Mononuclear cell (primary cell): ENCODE results near the gene CHCHD3. TPM values are rescaled to one million over a fixed set of nuclear protein-coding genes. Genes with fewer than 3 reads are reported as not detected.
"Not testable (repeated sequence)": the region's sequence is repeated elsewhere in the genome, so short reads cannot be mapped to it uniquely, and the experiment has no call there.

Experiments used
- H3K27me3 ChIP-seq: 2 replicates; pipeline ENCODE4 v1.6.0; 2011; ENCODE audit warnings: low read length, control low read depth; ENCODE audit not compliant: insufficient read depth
- H3K4me1 ChIP-seq: 2 replicates; pipeline ENCODE4 v1.5.1; 2011; ENCODE audit warnings: mild to moderate bottlenecking, low read length, control low read depth; ENCODE audit not compliant: insufficient read depth
- H3K4me3 ChIP-seq: 2 replicates; pipeline ENCODE4 v1.5.1; 2011; ENCODE audit warnings: mild to moderate bottlenecking, low read length, moderate library complexity
- H3K9me3 ChIP-seq: 2 replicates; pipeline ENCODE4 v1.5.1; 2011; ENCODE audit warnings: low read depth, mild to moderate bottlenecking, control low read depth, low read length
- total RNA-seq: library from RNA; depleted of rRNA; stranded (reverse); fragments of >200 nt; gene quantifications from one replicate; pipeline ENCODE4 v1.2.3, GENCODE V29; 2012

Gene CHCHD3
- total RNA-seq, 1 donor = 31.1 TPM

DNA sequence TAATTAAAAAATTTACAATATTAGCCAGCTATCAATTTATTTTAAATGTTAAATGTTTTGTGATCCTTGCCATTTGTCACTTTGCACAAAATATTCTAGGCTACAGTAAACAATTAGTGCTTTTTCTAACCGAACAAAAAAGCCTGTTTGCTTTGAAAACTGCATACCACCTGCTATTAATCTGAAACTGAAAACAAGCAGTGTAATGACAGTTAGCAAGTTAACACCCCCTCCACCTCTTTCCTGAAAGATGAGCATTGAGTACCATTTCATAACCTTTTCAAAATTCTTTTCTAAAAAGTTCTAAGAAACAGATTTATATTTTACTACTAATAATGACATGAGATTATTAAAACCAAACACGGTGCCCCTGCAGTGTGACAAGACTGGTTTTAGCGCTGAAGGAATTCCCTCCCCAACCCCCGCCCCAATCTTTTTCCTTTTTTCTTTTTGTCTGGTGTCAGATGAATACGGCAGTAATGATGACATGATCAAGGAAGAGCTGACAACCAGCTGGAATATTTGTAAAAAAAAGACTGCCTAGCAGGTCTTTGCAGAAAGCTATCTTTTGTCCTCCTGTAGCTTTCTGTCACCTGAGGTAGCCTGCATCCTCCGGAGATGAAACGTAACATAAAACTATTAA, 175.6 kb downstream of the CHCHD3 start:
- Histone ChIP-seq H3K9me3 (no peaks in the 10 kb centered on the region), H3K4me3 (no peak overlapping the region), H3K27me3 (no peaks in the 10 kb centered on the region), H3K4me1 (no peaks in the 10 kb centered on the region)

DNA sequence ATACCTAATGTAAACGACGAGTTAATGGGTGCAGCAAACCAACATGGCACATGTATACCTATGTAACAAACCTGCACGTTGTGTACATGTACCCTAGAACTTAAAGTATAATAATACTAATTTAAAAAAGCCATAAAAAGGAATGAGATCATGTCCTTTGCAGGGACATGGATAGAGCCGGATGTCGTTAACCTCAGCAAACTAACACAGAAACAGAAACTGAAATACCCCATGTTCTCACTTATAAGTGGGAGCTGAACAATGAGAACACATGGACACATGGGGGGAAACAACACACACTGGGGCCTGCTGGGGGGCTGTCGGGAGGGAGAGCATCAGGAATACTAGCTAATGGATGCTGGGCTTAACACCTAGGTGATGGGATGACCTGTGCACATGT, 176.8 kb downstream of the CHCHD3 start:
- not testable (repeated sequence) for H3K27me3 ChIP-seq, H3K4me3 ChIP-seq, H3K4me1 ChIP-seq, H3K9me3 ChIP-seq

DNA sequence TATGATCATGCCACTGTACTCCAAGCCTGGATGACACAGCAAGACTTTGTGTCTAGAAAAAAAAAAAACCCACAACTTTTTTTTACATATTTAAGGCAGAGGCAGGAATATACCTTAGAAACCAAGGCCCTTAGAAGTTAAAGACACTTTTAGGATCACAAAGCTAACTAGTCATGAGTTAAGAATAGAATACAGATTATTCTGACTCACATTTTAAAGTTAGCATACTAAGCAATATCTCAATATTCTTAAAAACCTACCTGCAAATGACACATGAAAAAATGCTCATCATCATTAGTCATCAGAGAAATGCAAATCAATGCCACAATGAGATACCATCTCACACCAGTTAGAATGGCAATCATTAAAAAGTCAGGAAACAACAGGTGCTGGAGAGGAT, 177.7 kb downstream of the CHCHD3 start:
- no peaks in the 10 kb centered on the region for H3K27me3 ChIP-seq
- H3K4me1 ChIP-seq = no peaks in the 10 kb centered on the region
- no peak overlapping the region for H3K4me3 ChIP-seq
- no peaks in the 10 kb centered on the region for H3K9me3 ChIP-seq

DNA sequence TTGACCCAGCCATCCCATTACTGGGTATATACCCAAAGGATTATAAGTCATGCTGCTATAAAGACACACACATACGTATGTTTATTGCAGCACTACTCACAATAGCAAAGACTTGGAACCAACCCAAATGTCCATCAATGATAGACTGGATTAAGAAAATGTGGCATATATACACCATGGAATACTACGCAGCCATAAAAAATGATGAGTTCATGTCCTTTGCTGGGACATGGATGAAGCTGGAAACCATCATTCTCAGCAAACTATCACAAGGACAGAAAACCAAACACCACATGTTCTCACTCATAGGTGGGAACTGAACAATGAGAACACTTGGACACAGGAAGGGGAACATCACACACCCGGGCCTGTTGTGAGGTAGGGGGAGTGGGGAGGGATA, 179.6 kb downstream of the CHCHD3 start:
- H3K4me1 ChIP-seq, H3K9me3 ChIP-seq, H3K4me3 ChIP-seq, H3K27me3 ChIP-seq: not testable (repeated sequence)

DNA sequence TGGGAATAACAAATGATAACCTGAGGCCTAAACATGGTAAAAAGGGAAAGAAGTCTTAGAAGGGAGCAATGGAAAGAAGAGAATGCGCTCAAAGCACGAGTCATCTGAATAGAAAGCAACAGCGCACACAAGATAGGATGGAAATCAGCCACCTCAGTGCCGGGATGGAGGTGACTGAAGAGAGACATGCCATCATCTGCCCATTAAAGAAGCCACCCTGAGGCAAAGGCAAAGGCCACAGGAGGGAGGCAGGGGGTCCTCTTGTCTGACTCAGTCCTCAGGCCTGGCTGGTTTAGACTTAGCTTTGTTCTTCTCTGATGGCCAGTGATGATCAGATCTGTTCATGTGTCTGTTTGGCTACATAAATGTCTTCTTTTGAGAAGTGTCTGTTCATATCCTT, 180.6 kb downstream of the CHCHD3 start:
- Histone ChIP-seq H3K27me3 (no peaks in the 10 kb centered on the region), H3K4me1 (no peaks in the 10 kb centered on the region), H3K4me3 (no peak overlapping the region), H3K9me3 (no peaks in the 10 kb centered on the region)

DNA sequence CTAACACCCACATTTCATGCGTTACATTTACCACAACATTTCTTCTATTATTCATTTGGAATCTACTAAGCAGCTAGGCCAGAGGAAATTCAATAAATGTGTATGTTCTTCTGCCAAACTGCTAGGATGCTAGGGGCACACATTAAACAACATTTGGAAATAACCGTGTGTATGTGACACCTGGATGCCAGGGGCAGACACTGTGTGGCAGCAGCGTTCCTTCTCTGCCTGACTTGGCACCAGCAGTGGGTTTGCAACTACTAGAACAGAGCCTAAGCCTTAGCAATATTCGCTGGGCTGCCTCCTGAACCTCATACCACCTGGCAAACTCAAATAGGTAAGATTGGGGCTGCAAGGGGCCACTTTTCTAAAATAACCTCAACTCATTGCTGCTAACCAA, 182.1 kb downstream of the CHCHD3 start:
- Histone ChIP-seq H3K27me3 (no peaks in the 10 kb centered on the region), H3K4me3 (no peak overlapping the region), H3K9me3 (no peaks in the 10 kb centered on the region), H3K4me1 (no peaks in the 10 kb centered on the region)

DNA sequence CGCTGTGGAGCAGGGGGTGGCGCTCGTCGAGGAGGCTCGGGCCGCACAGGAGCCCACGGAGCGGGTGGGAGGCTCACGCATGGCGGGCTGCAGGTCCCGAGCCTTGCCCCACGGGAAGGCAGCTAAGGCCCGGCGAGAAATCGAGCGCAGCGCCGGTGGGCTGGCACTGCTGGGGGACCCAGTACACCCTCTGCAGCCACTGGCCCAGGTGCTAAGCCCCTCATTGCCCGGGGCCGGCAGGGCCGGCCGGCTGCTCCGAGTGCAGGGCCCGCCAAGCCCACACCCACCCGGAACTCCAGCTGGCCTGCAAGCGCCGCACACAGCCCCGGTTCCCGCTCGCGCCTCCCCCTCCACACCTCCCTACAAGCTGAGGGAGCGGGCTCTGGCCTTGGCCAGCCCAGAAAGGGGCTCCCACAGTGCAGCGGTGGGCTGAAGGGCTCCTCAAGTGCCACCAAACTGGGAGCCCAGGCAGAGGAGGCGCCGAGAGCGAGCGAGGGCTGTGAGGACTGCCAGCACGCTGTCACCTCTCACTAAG, 183.2 kb downstream of the CHCHD3 start:
- H3K9me3 ChIP-seq, H3K27me3 ChIP-seq, H3K4me3 ChIP-seq, H3K4me1 ChIP-seq: not testable (repeated sequence)

DNA sequence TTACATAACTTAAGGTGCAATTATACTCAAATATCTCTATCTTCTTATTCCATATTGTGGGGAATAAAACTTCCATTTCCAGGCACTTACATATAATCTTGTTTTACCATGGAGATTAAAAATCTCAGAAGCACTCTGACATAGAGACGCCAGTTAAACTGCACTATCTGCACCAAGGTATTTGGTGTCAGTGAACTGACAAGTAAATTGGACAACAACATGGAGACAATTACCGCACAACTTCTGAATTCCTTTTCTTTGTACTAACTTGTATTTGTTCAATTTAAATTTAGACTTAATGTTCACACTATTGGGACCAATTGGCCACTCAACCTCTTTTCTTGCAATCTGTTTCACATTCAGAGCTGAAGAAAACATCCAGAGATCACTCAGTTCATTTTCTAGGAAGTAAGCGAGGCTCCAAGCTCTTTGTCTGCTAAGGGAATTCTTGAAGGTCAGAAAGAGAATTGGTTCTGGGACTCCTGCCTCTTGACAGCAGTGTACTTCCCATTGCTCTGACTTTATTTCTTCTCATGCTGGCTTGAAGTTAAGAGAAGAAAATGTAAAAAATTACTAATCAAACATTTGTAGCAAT, 184.7 kb downstream of the CHCHD3 start:
- no peak overlapping the region for H3K4me3 ChIP-seq
- no peaks in the 10 kb centered on the region for H3K9me3 ChIP-seq
- no peaks in the 10 kb centered on the region for H3K4me1 ChIP-seq
- no peaks in the 10 kb centered on the region for H3K27me3 ChIP-seq

DNA sequence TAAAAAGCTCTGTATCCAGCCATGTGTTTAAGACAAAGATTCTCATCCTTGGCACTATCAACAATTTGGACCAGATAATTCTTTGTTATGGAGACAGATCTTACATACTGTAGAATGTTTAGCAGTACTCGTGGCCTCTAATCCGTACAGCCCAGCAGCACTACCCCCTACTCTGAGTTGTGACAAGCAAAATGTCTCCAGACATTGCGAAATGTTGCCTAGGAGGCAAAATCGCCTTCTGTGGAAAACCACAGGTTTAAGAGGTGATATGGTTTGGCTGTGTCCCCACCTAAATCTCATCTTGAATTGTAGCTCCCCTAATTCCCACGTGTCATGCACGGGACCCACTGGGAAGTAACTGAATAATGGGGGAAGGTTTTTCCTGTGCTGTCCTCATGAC, 186.7 kb downstream of the CHCHD3 start:
- Histone ChIP-seq H3K27me3 (no peaks in the 10 kb centered on the region), H3K9me3 (no peaks in the 10 kb centered on the region), H3K4me1 (no peaks in the 10 kb centered on the region), H3K4me3 (no peak overlapping the region)

DNA sequence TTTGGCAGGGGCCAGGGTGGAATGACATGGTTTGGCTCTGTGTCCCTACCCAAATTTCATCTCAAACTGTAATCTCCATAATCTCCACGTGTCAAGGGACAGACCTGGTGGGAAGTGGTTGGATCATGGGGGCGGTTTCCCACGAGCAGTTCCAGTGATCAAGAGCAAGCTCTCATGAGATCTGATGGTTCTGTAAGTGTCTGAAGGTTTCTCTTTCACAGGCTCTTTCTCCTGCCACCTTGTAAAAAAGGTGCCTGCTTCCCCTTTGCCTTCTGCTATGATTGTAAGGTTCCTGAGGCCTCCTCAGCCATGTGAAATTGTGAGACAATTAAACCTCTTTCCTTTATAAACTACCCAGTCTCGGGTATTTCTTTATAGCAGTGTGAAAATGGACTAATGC, 188.3 kb downstream of the CHCHD3 start:
- H3K4me1 ChIP-seq = no peaks in the 10 kb centered on the region
- H3K9me3 ChIP-seq = no peaks in the 10 kb centered on the region
- H3K27me3 ChIP-seq = no peaks in the 10 kb centered on the region
- H3K4me3 ChIP-seq = no peak overlapping the region

DNA sequence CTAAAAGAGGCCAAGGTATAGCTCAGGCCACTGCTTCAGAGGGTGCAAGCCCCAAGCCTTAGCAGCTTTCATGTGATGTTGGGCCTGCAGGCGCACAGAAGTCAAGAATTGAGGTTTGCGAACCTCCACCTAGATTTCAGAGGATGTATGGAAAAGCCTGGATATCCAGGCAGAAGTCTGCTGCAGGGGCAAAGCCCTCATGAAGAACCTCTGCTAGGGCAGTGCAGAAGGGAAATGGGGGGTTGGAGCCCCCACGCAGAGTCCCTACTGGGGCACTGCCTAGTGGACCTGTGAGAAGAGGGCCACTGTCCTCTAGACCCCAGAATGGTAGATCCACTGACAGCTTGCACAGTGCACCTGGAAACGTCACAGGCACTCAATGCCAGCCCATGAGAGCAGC, 189.1 kb downstream of the CHCHD3 start:
- H3K9me3 ChIP-seq, H3K4me3 ChIP-seq, H3K4me1 ChIP-seq, H3K27me3 ChIP-seq: not testable (repeated sequence)

DNA sequence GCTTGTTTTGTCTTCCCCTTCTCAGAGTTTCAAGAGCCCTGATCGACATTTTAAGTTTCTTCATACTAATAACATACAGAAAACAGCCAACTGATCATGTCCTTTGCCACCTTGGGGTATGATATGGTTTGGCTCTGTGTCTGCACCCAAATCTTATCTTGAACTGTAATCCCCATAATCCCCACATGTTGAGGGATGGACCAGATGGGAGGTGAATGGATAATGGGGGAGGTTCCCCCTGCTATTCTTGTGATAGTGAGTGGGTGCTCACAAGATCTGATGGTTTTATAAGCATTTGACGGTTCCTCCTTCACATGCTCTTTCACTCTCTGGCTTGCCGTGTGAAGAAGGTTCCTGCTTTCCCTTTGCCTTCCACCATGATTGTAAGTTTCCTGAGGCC, 190.3 kb downstream of the CHCHD3 start:
- H3K27me3 ChIP-seq = no peaks in the 10 kb centered on the region
- no peak overlapping the region for H3K4me3 ChIP-seq
- H3K9me3 ChIP-seq = no peaks in the 10 kb centered on the region
- H3K4me1 ChIP-seq = no peaks in the 10 kb centered on the region

DNA sequence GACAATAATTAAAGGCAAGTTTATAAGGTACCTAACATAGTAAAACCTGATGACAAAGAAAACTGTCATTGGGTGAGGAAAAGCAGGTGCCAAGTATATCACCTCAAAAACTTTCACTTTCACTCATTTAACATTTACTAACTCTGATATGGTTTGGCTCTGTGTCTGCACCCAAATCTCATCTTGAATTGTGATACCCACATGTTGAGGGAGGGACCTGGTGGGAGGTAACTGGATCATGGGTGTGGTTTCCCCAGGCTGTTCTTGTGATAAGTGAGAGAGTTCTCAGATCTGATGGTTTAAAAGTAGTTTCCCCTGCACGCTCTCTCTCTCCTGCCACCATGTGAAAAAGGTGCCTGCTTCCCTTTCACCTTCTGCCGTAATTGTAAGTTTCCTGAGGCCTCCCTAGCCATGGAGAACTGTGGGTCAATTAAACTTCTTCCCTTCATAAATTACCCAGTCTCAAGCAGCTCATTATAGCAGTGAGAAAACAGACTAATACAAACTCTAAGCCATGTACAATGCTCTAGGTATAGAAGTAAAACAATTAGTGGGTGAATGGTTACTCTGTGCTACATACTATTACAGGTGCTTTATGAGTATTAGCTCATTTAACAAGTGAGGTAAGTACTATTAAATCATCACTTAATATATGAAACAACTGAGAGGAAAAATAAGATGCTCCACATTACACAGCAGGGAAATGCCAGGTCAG, 199.0 kb downstream of the CHCHD3 start:
- H3K9me3 ChIP-seq = no peaks in the 10 kb centered on the region
- H3K27me3 ChIP-seq = no peaks in the 10 kb centered on the region
- H3K4me3 ChIP-seq = no peak overlapping the region
- no peaks in the 10 kb centered on the region for H3K4me1 ChIP-seq

DNA sequence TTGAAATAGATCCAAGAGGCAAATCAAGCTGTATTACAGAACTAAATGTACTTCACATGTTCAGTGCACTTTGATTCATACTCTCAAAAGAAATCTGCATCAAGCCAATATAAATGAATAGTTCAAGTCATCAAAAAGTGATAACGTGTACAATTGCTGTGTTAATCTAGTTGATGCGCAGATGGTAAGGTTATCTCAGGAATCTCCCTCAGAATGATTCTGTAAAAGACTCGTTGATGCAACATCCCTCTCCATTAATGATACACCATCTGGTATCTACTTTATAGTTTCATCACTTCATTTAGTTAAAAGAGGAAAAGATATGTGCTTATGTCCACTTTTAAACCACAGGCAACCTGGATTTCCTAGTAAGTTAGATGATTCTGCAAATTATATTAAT, 200.6 kb downstream of the CHCHD3 start:
- Histone ChIP-seq H3K4me1 (no peaks in the 10 kb centered on the region), H3K9me3 (no peaks in the 10 kb centered on the region), H3K4me3 (no peak overlapping the region), H3K27me3 (no peaks in the 10 kb centered on the region)

DNA sequence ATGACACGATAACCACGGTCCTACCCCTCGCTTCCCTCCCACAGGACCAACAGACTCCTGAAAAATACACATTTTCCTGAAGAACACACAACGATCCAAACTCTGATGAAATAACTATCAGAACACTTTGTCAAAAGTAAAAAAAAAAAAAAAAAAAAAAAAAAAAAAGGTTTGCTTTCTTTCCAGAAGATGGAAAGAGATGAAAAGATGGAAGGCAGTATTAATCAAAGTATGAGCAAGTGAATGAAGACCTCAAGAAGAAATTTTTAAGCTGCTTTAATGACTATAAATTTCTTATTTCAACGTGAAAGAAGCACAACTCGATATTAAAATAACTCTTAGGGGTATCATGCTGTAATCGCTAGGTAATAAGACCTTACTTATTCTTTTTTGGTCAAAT, 202.3 kb downstream of the CHCHD3 start:
- H3K4me1 ChIP-seq = no peaks in the 10 kb centered on the region
- no peaks in the 10 kb centered on the region for H3K27me3 ChIP-seq

More for the DNA sequence above, 202.3 kb downstream of the CHCHD3 start:
- Histone ChIP-seq H3K9me3 (no peaks in the 10 kb centered on the region), H3K4me3 (no peak overlapping the region)
